Fibroblast of lung (primary cell): ENCODE data around the gene IGSF6. TPM values are rescaled to one million over a fixed set of nuclear protein-coding genes. Genes with fewer than 3 reads are reported as not detected.
"Not testable (repeated sequence)": the region's sequence is repeated elsewhere in the genome, so short reads cannot be mapped to it uniquely, and the experiment has no call there.

Source experiments
- DNase-seq, 2 donors: peaks; one replicate each; pipeline versions ENCODE4 v3.0.0 to v3.0.0-alpha.2; 2010; ENCODE audit warnings: low read depth in 2 of 2
- H2AFZ ChIP-seq: 2 replicates; pipeline ENCODE4 v1.5.1; 2012; ENCODE audit warnings: low read length, control low read depth, inconsistent platforms
- H3K27ac ChIP-seq: 2 replicates; pipeline ENCODE4 v1.5.1; 2011; ENCODE audit warnings: low read length, control low read depth; ENCODE audit not compliant: insufficient read depth
- H3K27me3 ChIP-seq: 2 replicates; pipeline ENCODE4 v1.5.1; 2011; ENCODE audit warnings: mild to moderate bottlenecking, low read length; ENCODE audit not compliant: control insufficient read depth, insufficient read depth
- H3K36me3 ChIP-seq: 2 replicates; pipeline ENCODE4 v1.5.1; 2011; ENCODE audit warnings: low read length; ENCODE audit not compliant: control insufficient read depth, insufficient read depth
- H3K4me1 ChIP-seq: 2 replicates; pipeline ENCODE4 v1.5.1; 2011; ENCODE audit warnings: low read length; ENCODE audit not compliant: control insufficient read depth, insufficient read depth; ENCODE audit errors: extremely low read depth
- H3K4me2 ChIP-seq: 2 replicates; pipeline ENCODE4 v1.5.1; 2011; ENCODE audit warnings: low read length, control low read depth; ENCODE audit not compliant: insufficient read depth; ENCODE audit errors: extremely low read depth
- H3K4me3 ChIP-seq, 4 experiments: fragments of 200-600 bp in 1 of 4; sonication (generic) in 1 of 4; replicated peaks in 1 of 4; 2 replicates each; pipeline ENCODE4 v1.5.1; 2011 to 2016; ENCODE audit warnings: low read length in 4 of 4, low read depth in 3 of 4, mild to moderate bottlenecking in 3 of 4, control low read depth in 2 of 4, inconsistent platforms in 1 of 4, mixed read lengths in 1 of 4; ENCODE audit not compliant: insufficient read depth in 1 of 4; ENCODE audit errors: control extremely low read depth in 1 of 4
- H3K79me2 ChIP-seq: 2 replicates; pipeline ENCODE4 v1.5.1; 2012; ENCODE audit warnings: mild to moderate bottlenecking, low read length, inconsistent platforms; ENCODE audit not compliant: control insufficient read depth, insufficient read depth
- H3K9ac ChIP-seq: 2 replicates; pipeline ENCODE4 v1.5.1; 2011; ENCODE audit warnings: mild to moderate bottlenecking, low read length, control low read depth; ENCODE audit not compliant: insufficient read depth
- H3K9me3 ChIP-seq: 2 replicates; pipeline ENCODE4 v1.5.1; 2012; ENCODE audit warnings: low read depth, low read length; ENCODE audit not compliant: control insufficient read depth, insufficient read depth
- H4K20me1 ChIP-seq: 2 replicates; pipeline ENCODE4 v1.5.1; 2011; ENCODE audit warnings: low read length; ENCODE audit not compliant: control insufficient read depth, insufficient read depth; ENCODE audit errors: extremely low read depth
- CTCF ChIP-seq, 2 donors: IDR thresholded peaks in 1 of 2; conservative IDR thresholded peaks in 1 of 2; 1 replicate in 1 of 2; 2 replicates in 1 of 2; pipeline ENCODE4 v1.5.1; 2011 to 2012; ENCODE audit warnings: low read length in 2 of 2, control low read depth in 1 of 2, inconsistent platforms in 1 of 2, low read depth in 1 of 2, mild to moderate bottlenecking in 1 of 2
- EZH2 ChIP-seq: IDR thresholded peaks from 2 replicates; pipeline ENCODE4 v1.5.1; 2012; ENCODE audit warnings: low read length, control low read depth, mild to moderate bottlenecking; ENCODE audit errors: missing control alignments
- polyA plus RNA-seq, 2 donors: library from polyadenylated mRNA; depleted of rRNA in 1 of 2; stranded (reverse) in 1 of 2; unstranded in 1 of 2; fragments of >200 nt; gene quantifications; 2 replicates each; pipeline ENCODE4 v1.2.1, GENCODE V29; 2011 to 2012; ENCODE audit warnings: missing spikeins in 1 of 2
- total RNA-seq: library from RNA; depleted of rRNA; stranded (reverse); fragments of >200 nt; gene quantifications from 2 replicates; pipeline ENCODE4 v1.2.1, GENCODE V29; 2014

IGSF6 gene
- total and polyA plus RNA-seq, 2 donors (not counting 1 experiment from before 2014, with no cell fraction given) = not detected

DNA sequence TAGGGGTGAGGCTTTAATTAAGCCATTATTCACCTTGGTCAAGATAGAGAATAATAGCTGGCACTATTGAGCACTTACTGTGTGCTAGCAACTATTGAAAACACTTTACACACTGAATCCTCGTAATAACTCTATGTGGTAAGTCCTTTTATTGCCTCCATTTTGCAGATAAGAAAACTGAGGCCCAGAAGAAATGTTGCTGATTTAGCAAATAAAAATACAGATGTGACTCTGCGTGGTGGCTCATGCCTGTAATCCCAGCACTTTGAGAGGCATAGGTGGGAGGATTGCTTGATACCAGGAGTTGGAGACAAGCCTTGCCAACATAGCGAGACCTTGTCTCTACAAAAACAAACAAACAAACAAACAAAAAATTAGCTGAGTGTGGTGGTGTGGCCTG lies 30.8 kb upstream of the IGSF6 start:
- H2AFZ ChIP-seq = no peak overlapping the region
- no peak overlapping the region for H3K9ac ChIP-seq
- no peak overlapping the region for H3K4me2 ChIP-seq
- no peak overlapping the region for H3K4me3 ChIP-seq
- no peak for DNase-seq
- no peaks in the 10 kb centered on the region for H3K36me3 ChIP-seq
- peaks cover 3% of the 10 kb centered on the region for H3K27me3 ChIP-seq
- H3K27ac ChIP-seq = no peak overlapping the region
- H4K20me1 ChIP-seq = no peaks in the 10 kb centered on the region
- no peaks in the 10 kb centered on the region for H3K4me1 ChIP-seq
- no peaks in the 10 kb centered on the region for H3K9me3 ChIP-seq
- no peak for TF ChIP-seq EZH2
- no peak for TF ChIP-seq CTCF (conservative IDR thresholded peaks at IDR 0.05 in 1 of 2, IDR thresholded peaks at IDR 0.05 in 1 of 2; ENCODE audit: low read depth in 1 of 2, low read length in 2 of 2)
- no peaks in the 10 kb centered on the region for H3K79me2 ChIP-seq

DNA sequence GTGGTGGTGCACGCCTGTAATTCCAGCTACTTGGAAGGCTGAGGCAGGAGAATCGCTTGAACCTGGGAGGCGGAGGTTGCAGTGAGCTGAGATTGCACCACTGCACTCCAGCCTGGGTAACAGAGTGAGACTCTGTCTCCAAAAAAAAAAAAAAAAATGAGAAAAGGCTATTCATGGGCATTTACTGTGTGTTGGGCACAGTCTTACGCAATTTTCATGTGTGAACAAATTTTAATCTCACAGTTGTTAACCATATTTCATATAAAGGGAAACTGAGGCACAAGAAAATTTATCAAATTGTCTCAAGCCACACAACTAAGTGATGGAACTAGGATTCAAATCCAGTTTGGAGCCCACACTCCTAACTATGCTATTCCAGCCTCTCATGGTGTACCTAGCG lies 28.3 kb upstream of the IGSF6 start:
- not testable (repeated sequence) for H3K4me2 ChIP-seq, H4K20me1 ChIP-seq, H3K9ac ChIP-seq, H3K4me3 ChIP-seq, H2AFZ ChIP-seq, H3K9me3 ChIP-seq, H3K79me2 ChIP-seq, H3K4me1 ChIP-seq, H3K36me3 ChIP-seq, H3K27me3 ChIP-seq, H3K27ac ChIP-seq, DNase-seq

DNA sequence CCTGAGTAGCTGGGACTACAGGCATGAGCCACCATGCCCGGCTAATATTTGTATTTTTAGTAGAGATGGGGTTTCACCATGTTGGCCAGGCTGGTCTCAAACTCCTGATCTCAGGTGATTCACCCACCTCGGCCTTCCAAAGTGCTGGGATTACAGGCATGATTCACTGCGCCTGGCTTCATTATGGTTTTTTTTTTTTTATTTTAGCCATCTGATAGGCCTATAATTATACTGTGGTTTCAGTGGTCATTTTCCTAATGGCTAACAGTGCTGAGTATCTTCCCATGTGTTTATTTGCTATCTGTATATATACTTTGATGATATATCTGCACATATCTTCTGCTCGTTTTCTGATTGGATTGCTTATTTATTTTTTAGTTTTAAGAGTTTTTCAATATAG lies 22.0 kb upstream of the IGSF6 start:
- DNase-seq, H4K20me1 ChIP-seq, H3K36me3 ChIP-seq, H3K4me3 ChIP-seq, H3K79me2 ChIP-seq, H3K27ac ChIP-seq, H3K27me3 ChIP-seq, H3K9me3 ChIP-seq, H3K4me2 ChIP-seq, H3K4me1 ChIP-seq, H3K9ac ChIP-seq, H2AFZ ChIP-seq: not testable (repeated sequence)

GRCh38 chr16:21673469-21673868 lies 21.1 kb upstream of the IGSF6 start:
- no peak overlapping the region for H3K9ac ChIP-seq
- H3K4me3 ChIP-seq = no peak overlapping the region
- H3K79me2 ChIP-seq = no peaks in the 10 kb centered on the region
- H3K27ac ChIP-seq = no peak overlapping the region
- TF ChIP-seq EZH2 = no peak
- TF ChIP-seq CTCF (conservative IDR thresholded peaks at IDR 0.05 in 1 of 2, IDR thresholded peaks at IDR 0.05 in 1 of 2; ENCODE audit: low read depth in 1 of 2, low read length in 2 of 2) = no peak
- H3K9me3 ChIP-seq = no peaks in the 10 kb centered on the region
- H3K4me2 ChIP-seq = no peak overlapping the region
- H2AFZ ChIP-seq = no peak overlapping the region
- no peak for DNase-seq
- H3K4me1 ChIP-seq = no peaks in the 10 kb centered on the region
- no peaks in the 10 kb centered on the region for H3K36me3 ChIP-seq
- H3K27me3 ChIP-seq = peaks cover 4% of the 10 kb centered on the region
- H4K20me1 ChIP-seq = no peaks in the 10 kb centered on the region
